Measurements from ENCODE around the gene KIAA0825. TPM values are rescaled to one million over a fixed set of nuclear protein-coding genes. Genes with fewer than 3 reads are reported as not detected.
"Not testable (repeated sequence)": the region's sequence is repeated elsewhere in the genome, so short reads cannot be mapped to it uniquely, and the experiment has no call there.

The KIAA0825 gene
- total and polyA plus RNA-seq, 5 donors, result 0.43 to 4.2 (median 3.5) TPM

DNA sequence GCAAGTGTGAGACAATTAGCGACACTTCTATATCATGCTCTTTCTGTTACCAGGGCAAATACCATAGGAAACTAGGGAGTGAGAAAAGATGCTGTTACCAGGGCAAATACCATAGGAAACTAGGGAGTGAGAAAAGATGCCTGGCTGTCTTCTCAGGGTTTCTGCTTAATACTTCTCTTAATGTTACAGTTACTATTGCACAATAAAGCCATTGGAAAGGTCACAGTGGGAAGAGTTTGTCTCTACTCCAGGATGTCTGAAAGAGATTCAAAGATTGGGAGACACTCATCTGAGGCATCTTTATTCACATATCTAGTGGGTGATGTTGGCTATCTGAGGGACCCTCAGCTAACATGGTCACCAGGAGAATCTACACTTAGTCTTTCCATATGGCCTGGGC, 445.3 kb downstream of the KIAA0825 start:
- Histone ChIP-seq H3K27me3 (ENCODE audit: control insufficient read depth, insufficient read depth) (no peaks in the 10 kb centered on the region), H3K27ac (ENCODE audit: low read length) (no peak overlapping the region), H3K4me3 (ENCODE audit: low read length) (no peak overlapping the region), H3K4me1 (ENCODE audit: control insufficient read depth, insufficient read depth, low read length) (no peaks in the 10 kb centered on the region), H3K9me3 (ENCODE audit: control insufficient read depth, low read length) (no peaks in the 10 kb centered on the region)
- ATAC-seq (no peak), DNase-seq (no peak)
- intact Hi-C loops (cut with DNase I), result no loop called here
- 99% methylated on average over 1 of the region's 1 CpG for whole genome bisulfite sequencing

- H3K27me3 ChIP-seq (ENCODE audit: control insufficient read depth, insufficient read depth); intact Hi-C loops (cut with DNase I); ATAC-seq; H3K4me1 ChIP-seq (ENCODE audit: control insufficient read depth, insufficient read depth, low read length); H3K27ac ChIP-seq (ENCODE audit: low read length); H3K4me3 ChIP-seq (ENCODE audit: low read length); DNase-seq; H3K9me3 ChIP-seq (ENCODE audit: control insufficient read depth, low read length): not testable (repeated sequence)
- 90% methylated on average over 3 of the region's 3 CpGs for WGBS
Measured at GRCh38 chr5:94171070-94171469, 447.3 kb downstream of the KIAA0825 start.

GRCh38 chr5:94170158-94170557, 448.2 kb downstream of the KIAA0825 start:
- H3K4me1 ChIP-seq (ENCODE audit: control insufficient read depth, insufficient read depth, low read length); DNase-seq; H3K27ac ChIP-seq (ENCODE audit: low read length); H3K4me3 ChIP-seq (ENCODE audit: low read length); ATAC-seq; H3K9me3 ChIP-seq (ENCODE audit: control insufficient read depth, low read length); H3K27me3 ChIP-seq (ENCODE audit: control insufficient read depth, insufficient read depth); intact Hi-C loops (cut with DNase I): not testable (repeated sequence)
- WGBS, result 87% methylated on average over 6 of the region's 6 CpGs

DNA sequence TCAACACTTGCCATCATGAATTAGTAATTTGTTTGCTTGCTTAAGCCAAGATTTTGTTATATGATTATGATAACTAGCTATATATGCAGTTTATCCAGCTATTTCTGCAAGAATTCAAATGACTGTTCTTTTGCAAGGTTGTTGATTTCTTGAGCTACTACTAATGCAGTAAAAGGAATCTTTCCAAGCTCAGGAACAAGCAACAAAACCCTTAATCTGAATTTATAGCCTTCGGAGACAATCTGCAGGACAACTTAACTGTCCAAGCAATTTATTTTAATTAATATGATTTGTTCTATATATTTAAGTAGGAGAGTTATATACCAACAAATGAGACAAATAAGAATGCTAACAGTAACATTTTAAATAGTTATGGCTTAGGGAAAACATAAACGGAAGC, 450.3 kb downstream of the KIAA0825 start:
- intact Hi-C loops (cut with DNase I), result no loop called here
- Histone ChIP-seq H3K27ac (ENCODE audit: low read length) (no peak overlapping the region), H3K4me3 (ENCODE audit: low read length) (no peak overlapping the region), H3K9me3 (ENCODE audit: control insufficient read depth, low read length) (no peaks in the 10 kb centered on the region), H3K4me1 (ENCODE audit: control insufficient read depth, insufficient read depth, low read length) (no peaks in the 10 kb centered on the region), H3K27me3 (ENCODE audit: control insufficient read depth, insufficient read depth) (no peaks in the 10 kb centered on the region)
- no peak for ATAC-seq
- no peak for DNase-seq
- WGBS, result 89% methylated on average over 2 of the region's 2 CpGs

GRCh38 chr5:94161801-94162200, 456.6 kb downstream of the KIAA0825 start:
- WGBS, result 88% methylated on average over 1 of the region's 1 CpG
- H3K4me1 ChIP-seq (ENCODE audit: control insufficient read depth, insufficient read depth, low read length), result no peaks in the 10 kb centered on the region
- no peak overlapping the region for H3K4me3 ChIP-seq (ENCODE audit: low read length)
- no peak overlapping the region for H3K27ac ChIP-seq (ENCODE audit: low read length)
- H3K9me3 ChIP-seq (ENCODE audit: control insufficient read depth, low read length), result no peaks in the 10 kb centered on the region
- no peaks in the 10 kb centered on the region for H3K27me3 ChIP-seq (ENCODE audit: control insufficient read depth, insufficient read depth)
- intact Hi-C loops (cut with DNase I), result no loop called here
- DNase-seq, result no peak
- no peak for ATAC-seq

- ATAC-seq (no peak), DNase-seq (no peak)
- intact Hi-C loops (cut with DNase I), result no loop called here
- no peak overlapping the region for H3K4me3 ChIP-seq (ENCODE audit: low read length)
- WGBS, result 87% methylated on average over 4 of the region's 4 CpGs
- no peaks in the 10 kb centered on the region for H3K27me3 ChIP-seq (ENCODE audit: control insufficient read depth, insufficient read depth)
- H3K27ac ChIP-seq (ENCODE audit: low read length), result no peak overlapping the region
- no peaks in the 10 kb centered on the region for H3K9me3 ChIP-seq (ENCODE audit: control insufficient read depth, low read length)
- no peaks in the 10 kb centered on the region for H3K4me1 ChIP-seq (ENCODE audit: control insufficient read depth, insufficient read depth, low read length)
Measured at GRCh38 chr5:94159144-94159543, 459.3 kb downstream of the KIAA0825 start.

- intact Hi-C loops (cut with DNase I), result no loop called here
- no peaks in the 10 kb centered on the region for H3K27me3 ChIP-seq (ENCODE audit: control insufficient read depth, insufficient read depth)
- WGBS, result 68% methylated on average over 4 of the region's 4 CpGs
- H3K4me1 ChIP-seq (ENCODE audit: control insufficient read depth, insufficient read depth, low read length), result no peaks in the 10 kb centered on the region
- no peak overlapping the region for H3K4me3 ChIP-seq (ENCODE audit: low read length)
- no peak for ATAC-seq
- no peak overlapping the region for H3K27ac ChIP-seq (ENCODE audit: low read length)
- DNase-seq, result no peak
- H3K9me3 ChIP-seq (ENCODE audit: control insufficient read depth, low read length), result no peaks in the 10 kb centered on the region
Measured at GRCh38 chr5:94157704-94158539, 460.5 kb downstream of the KIAA0825 start.

- WGBS, result 78% methylated on average over 2 of the region's 2 CpGs
- ATAC-seq, result no peak
- no peaks in the 10 kb centered on the region for H3K27me3 ChIP-seq (ENCODE audit: control insufficient read depth, insufficient read depth)
- H3K27ac ChIP-seq (ENCODE audit: low read length), result no peak overlapping the region
- no peak overlapping the region for H3K4me3 ChIP-seq (ENCODE audit: low read length)
- H3K9me3 ChIP-seq (ENCODE audit: control insufficient read depth, low read length), result no peaks in the 10 kb centered on the region
- no peak for DNase-seq
- no peaks in the 10 kb centered on the region for H3K4me1 ChIP-seq (ENCODE audit: control insufficient read depth, insufficient read depth, low read length)
- intact Hi-C loops (cut with DNase I), result no loop called here
Measured at GRCh38 chr5:94154672-94155071, 463.7 kb downstream of the KIAA0825 start.

GRCh38 chr5:94153736-94154450, 464.5 kb downstream of the KIAA0825 start:
- WGBS, result 78% methylated on average over 3 of the region's 3 CpGs
- Histone ChIP-seq H3K4me1 (ENCODE audit: control insufficient read depth, insufficient read depth, low read length) (no peaks in the 10 kb centered on the region), H3K27me3 (ENCODE audit: control insufficient read depth, insufficient read depth) (no peaks in the 10 kb centered on the region), H3K9me3 (ENCODE audit: control insufficient read depth, low read length) (no peaks in the 10 kb centered on the region), H3K27ac (ENCODE audit: low read length) (no peak overlapping the region), H3K4me3 (ENCODE audit: low read length) (no peak overlapping the region)
- DNase-seq, result no peak
- intact Hi-C loops (cut with DNase I), result no loop called here
- ATAC-seq, result no peak

GRCh38 chr5:94143621-94144020, 474.8 kb downstream of the KIAA0825 start:
- H3K27me3 ChIP-seq (ENCODE audit: control insufficient read depth, insufficient read depth); H3K4me1 ChIP-seq (ENCODE audit: control insufficient read depth, insufficient read depth, low read length); DNase-seq; H3K9me3 ChIP-seq (ENCODE audit: control insufficient read depth, low read length); H3K27ac ChIP-seq (ENCODE audit: low read length); H3K4me3 ChIP-seq (ENCODE audit: low read length); ATAC-seq; intact Hi-C loops (cut with DNase I): not testable (repeated sequence)

DNA sequence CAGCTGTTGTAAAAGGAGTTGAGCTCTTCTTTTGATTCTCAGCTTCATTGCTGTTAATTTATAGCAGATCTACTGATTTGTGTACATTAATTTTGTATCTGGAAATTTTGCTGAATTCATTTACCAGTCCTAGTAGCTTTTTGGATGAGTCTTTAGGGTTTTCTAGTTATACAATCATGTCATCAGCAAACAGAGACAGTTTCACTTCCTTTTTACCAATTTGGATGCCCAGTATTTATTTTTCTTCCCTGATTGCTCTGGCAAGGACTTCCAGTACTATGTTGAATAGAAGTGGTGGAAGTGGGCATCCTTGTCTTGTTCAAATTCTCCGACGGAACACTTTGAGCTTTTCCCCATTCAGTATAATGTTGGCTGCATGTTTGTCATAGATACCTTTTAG, 478.1 kb downstream of the KIAA0825 start:
- no peaks in the 10 kb centered on the region for H3K27me3 ChIP-seq (ENCODE audit: control insufficient read depth, insufficient read depth)
- DNase-seq (no peak), ATAC-seq (no peak)
- intact Hi-C loops (cut with DNase I), result no loop called here
- H3K4me3 ChIP-seq (ENCODE audit: low read length), result no peak overlapping the region
- no peaks in the 10 kb centered on the region for H3K9me3 ChIP-seq (ENCODE audit: control insufficient read depth, low read length)
- H3K27ac ChIP-seq (ENCODE audit: low read length), result no peak overlapping the region
- H3K4me1 ChIP-seq (ENCODE audit: control insufficient read depth, insufficient read depth, low read length), result no peaks in the 10 kb centered on the region
- WGBS, result 97% methylated on average over 2 of the region's 2 CpGs

Measured in right cardiac atrium (tissue), 5 donors.